Suprapubic skin (tissue), 4 donors: ENCODE measurements around the gene TMEM260. TPM values are rescaled to one million over a fixed set of nuclear protein-coding genes. Genes with fewer than 3 reads are reported as not detected.

ENCODE experiments used
- DNase-seq, 2 donors: peaks; one replicate each; pipeline ENCODE4 v3.0.0-alpha.2; 2019; ENCODE audit warnings: low spot score in 2 of 2
- H3K27ac ChIP-seq: fragments of 200-600 bp; sonication (generic); one replicate; pipeline ENCODE4 v1.5.1; 2019
- H3K27me3 ChIP-seq: fragments of 200-600 bp; sonication (generic); one replicate; pipeline ENCODE4 v1.5.1; 2019
- H3K36me3 ChIP-seq: fragments of 200-600 bp; sonication (generic); one replicate; pipeline ENCODE4 v1.5.1; 2019
- H3K4me1 ChIP-seq: fragments of 200-600 bp; sonication (generic); one replicate; pipeline ENCODE4 v1.5.1; 2019
- H3K4me3 ChIP-seq: fragments of 200-600 bp; sonication (generic); one replicate; pipeline ENCODE4 v1.5.1; 2019; ENCODE audit warnings: mild to moderate bottlenecking
- H3K9me3 ChIP-seq: fragments of 200-600 bp; sonication (generic); one replicate; pipeline ENCODE4 v1.5.1; 2019
- CTCF ChIP-seq, 2 donors: fragments of 200-600 bp in 1 of 2; fragments of 450-650 bp in 1 of 2; sonication (generic) in 1 of 2; IDR thresholded peaks; one replicate each; pipeline ENCODE4 v1.5.1; 2016 to 2019; ENCODE audit warnings: antibody characterized with exemption in 2 of 2, mild to moderate bottlenecking in 1 of 2, moderate library complexity in 1 of 2
- EP300 ChIP-seq: sonication (generic); formaldehyde crosslinking; IDR thresholded peaks from one replicate; pipeline ENCODE4 v1.6.1; 2017; ENCODE audit warnings: antibody characterized with exemption
- POLR2A ChIP-seq, 2 donors: fragments of 450-650 bp; IDR thresholded peaks; one replicate each; pipeline ENCODE4 v1.6.1; 2017; ENCODE audit warnings: antibody characterized with exemption in 2 of 2, mild to moderate bottlenecking in 2 of 2, moderate library complexity in 2 of 2
- POLR2AphosphoS5 ChIP-seq, 3 donors: sonication (generic); formaldehyde crosslinking; IDR thresholded peaks; one replicate each; pipeline ENCODE4 v1.6.1; 2017; ENCODE audit warnings: antibody characterized with exemption in 3 of 3
- WGBS: methylation state at CpG from one replicate; pipeline ENCODE4 v1.1.5; 2018; 5-methylcytosine and 5-hydroxymethylcytosine counted together
- total RNA-seq, 4 donors: library from RNA; depleted of rRNA; stranded (reverse); fragments of >200 nt; gene quantifications; one replicate each; pipeline ENCODE4 v1.1.0, GENCODE V29; 2016

Gene TMEM260
- 10 to 100 TPM; 15.4 to 34.1 (median 19.5) TPM for total RNA-seq

- Histone ChIP-seq H3K36me3 (no peaks in the 10 kb centered on the region), H3K4me3 (peak within 1 kb of the TSS; percentile 99), H3K27ac (peak within 1 kb of the TSS; percentile 85), H3K4me1 (peaks cover 27% of the 10 kb centered on the region), H3K27me3 (no peaks in the 10 kb centered on the region), H3K9me3 (no peaks in the 10 kb centered on the region)
- peak; percentile 87 to 91 for DNase-seq
- TF ChIP-seq POLR2A (IDR thresholded peaks at IDR 0.05) (peak; percentile 52 to 90), POLR2AphosphoS5 (IDR thresholded peaks at IDR 0.05) (peak; percentile 56 to 72 (median 61)), CTCF (IDR thresholded peaks at IDR 0.05) (peak; percentile 81 to 97), EP300 (no peak)
- WGBS = 0% methylated on average over 36 of the region's 60 CpGs
These were observed at the start of gene TMEM260 for GRCh38 chr14:56579345-56580220. Gene TMEM260 (plus strand): TSS chr14:56579798. CDS start chr14:56579915, 117 bp downstream.

- H3K4me3 ChIP-seq = no peak overlapping the region
- no peaks in the 10 kb centered on the region for H3K36me3 ChIP-seq
- H3K27ac ChIP-seq = no peak overlapping the region
- TF ChIP-seq POLR2A (IDR thresholded peaks at IDR 0.05) (no peak), POLR2AphosphoS5 (IDR thresholded peaks at IDR 0.05) (no peak), CTCF (IDR thresholded peaks at IDR 0.05) (no peak), EP300 (no peak)
- H3K4me1 ChIP-seq = no peaks in the 10 kb centered on the region
- DNase-seq = no peak
- no peaks in the 10 kb centered on the region for H3K27me3 ChIP-seq
- no peaks in the 10 kb centered on the region for H3K9me3 ChIP-seq
- 87% methylated on average over 7 of the region's 7 CpGs for WGBS
These were observed 47.1 kb upstream of the TMEM260 start for GRCh38 chr14:56532546-56532945.

- DNase-seq = no peak
- 93% methylated on average over 10 of the region's 10 CpGs for WGBS
- Histone ChIP-seq H3K27ac (no peak overlapping the region), H3K36me3 (no peaks in the 10 kb centered on the region), H3K27me3 (no peaks in the 10 kb centered on the region), H3K4me3 (no peak overlapping the region), H3K9me3 (no peaks in the 10 kb centered on the region), H3K4me1 (no peaks in the 10 kb centered on the region)
- no peak for TF ChIP-seq POLR2A (IDR thresholded peaks at IDR 0.05)
- no peak for TF ChIP-seq CTCF (IDR thresholded peaks at IDR 0.05)
- TF ChIP-seq POLR2AphosphoS5 (IDR thresholded peaks at IDR 0.05) = no peak
- TF ChIP-seq EP300 = no peak
These were observed 44.9 kb upstream of the TMEM260 start for GRCh38 chr14:56534656-56535055.

GRCh38 chr14:56539862-56540261 is 39.7 kb upstream of the TMEM260 start:
- Histone ChIP-seq H3K27ac (no peak overlapping the region), H3K4me1 (no peaks in the 10 kb centered on the region), H3K27me3 (no peaks in the 10 kb centered on the region), H3K4me3 (no peak overlapping the region), H3K9me3 (no peaks in the 10 kb centered on the region), H3K36me3 (no peaks in the 10 kb centered on the region)
- TF ChIP-seq POLR2AphosphoS5 (IDR thresholded peaks at IDR 0.05) (no peak), POLR2A (IDR thresholded peaks at IDR 0.05) (no peak), CTCF (IDR thresholded peaks at IDR 0.05) (no peak), EP300 (no peak)
- no peak for DNase-seq
- WGBS = 91% methylated on average over 2 of the region's 2 CpGs

GRCh38 chr14:56543436-56543835 is 36.2 kb upstream of the TMEM260 start:
- H3K36me3 ChIP-seq = no peaks in the 10 kb centered on the region
- no peak overlapping the region for H3K27ac ChIP-seq
- H3K9me3 ChIP-seq = no peaks in the 10 kb centered on the region
- H3K4me1 ChIP-seq = no peaks in the 10 kb centered on the region
- H3K4me3 ChIP-seq = no peak overlapping the region
- TF ChIP-seq POLR2A (IDR thresholded peaks at IDR 0.05) (no peak), POLR2AphosphoS5 (IDR thresholded peaks at IDR 0.05) (no peak)
- no peaks in the 10 kb centered on the region for H3K27me3 ChIP-seq
- no peak for DNase-seq
